Activated naive CD4-positive, alpha-beta T cell treated with Interleukin-2 at 50 U/mL for 16 hours (primary cell): ENCODE measurements around the gene IGSF5.
"Not testable (repeated sequence)": the region's sequence is repeated elsewhere in the genome, so short reads cannot be mapped to it uniquely, and the experiment has no call there.

Experiments
- DNase-seq: peaks from one replicate; pipeline ENCODE4 v3.0.0-alpha.2; 2020

The IGSF5 gene

GRCh38 chr21:39744883-39745282 lies at the start of gene IGSF5:
Gene IGSF5, plus strand, starts transcription at chr21:39745183. Its CDS starts 327 bp downstream, at chr21:39745510.
- DNase-seq = not testable (repeated sequence)

DNA sequence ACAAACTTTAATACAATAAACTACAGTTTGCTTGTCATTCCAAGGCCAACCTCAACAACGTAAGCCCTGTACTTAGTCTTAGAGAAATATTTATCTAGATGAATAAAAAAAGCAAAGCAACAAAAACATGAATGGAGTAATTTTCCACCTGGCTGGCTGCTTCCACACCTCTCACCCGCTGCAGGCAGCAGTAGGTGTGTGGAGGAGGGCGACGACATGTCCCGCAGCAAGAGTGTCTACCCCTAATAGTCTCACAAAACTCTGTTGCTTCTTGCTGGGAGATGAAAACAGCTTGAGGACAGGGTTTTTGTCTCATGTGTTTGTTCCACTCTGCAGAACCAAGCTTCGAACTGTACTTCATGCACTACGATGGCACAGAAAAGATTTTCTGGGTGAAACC lies 48.8 kb upstream of the IGSF5 start:
- no peak for DNase-seq

DNA sequence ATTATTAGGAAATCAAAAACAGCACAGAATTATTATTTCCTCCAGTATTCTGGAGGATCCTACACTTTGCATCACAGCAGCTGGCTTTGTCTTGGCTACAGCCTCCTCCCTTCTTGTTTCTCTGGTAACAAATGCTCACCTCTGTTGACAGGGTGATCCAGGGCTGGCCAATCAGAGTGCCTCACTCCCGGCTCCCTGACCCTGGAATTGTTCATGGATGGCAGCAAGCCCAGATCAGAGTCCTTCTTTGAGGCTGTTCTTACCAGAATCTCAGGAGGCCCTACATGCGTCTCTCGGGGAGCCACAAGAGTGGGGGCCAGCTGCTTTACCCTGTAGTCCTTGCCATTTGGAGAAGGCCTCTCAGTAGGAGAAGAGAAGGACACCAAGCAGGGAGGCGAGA lies 48.4 kb upstream of the IGSF5 start:
- DNase-seq = no peak

DNA sequence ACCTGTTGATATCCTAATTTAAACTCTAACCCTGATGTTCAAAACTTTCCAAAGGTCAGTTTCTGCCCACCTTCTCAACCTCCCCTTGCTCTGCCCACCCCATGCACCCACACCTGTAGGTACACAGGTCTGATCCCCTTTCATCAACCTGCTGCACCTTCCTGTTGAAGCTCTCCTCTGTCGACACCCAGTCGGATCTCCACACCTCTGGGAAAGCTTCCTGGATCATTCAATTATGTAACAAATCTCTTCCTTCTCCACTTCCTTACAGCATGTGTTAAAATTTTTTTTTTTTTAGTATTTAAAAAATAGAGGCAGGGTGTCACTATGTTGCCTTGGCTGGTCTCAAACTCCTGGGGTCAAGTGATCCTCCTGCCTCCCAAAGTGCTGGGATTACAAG lies 44.7 kb upstream of the IGSF5 start:
- no peak for DNase-seq

DNA sequence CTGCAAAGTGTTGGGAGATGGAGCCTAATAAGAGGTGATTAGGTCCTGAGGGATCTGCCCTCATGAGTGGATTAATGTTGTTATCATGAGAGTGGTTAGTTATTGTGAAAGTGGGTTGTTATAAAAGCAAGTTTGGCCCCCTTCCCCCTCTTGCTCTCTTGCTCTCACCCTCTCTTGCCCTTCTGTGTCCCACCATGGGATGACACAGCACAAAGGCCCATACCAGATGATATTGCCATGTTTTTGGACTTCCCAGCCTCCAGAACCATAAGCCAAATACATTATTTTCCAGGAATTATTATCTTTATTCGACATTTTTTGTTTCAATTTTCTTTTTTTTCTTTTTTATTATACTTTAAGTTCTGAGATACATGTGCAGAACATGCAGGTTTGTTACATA lies 41.4 kb upstream of the IGSF5 start:
- DNase-seq = no peak

DNA sequence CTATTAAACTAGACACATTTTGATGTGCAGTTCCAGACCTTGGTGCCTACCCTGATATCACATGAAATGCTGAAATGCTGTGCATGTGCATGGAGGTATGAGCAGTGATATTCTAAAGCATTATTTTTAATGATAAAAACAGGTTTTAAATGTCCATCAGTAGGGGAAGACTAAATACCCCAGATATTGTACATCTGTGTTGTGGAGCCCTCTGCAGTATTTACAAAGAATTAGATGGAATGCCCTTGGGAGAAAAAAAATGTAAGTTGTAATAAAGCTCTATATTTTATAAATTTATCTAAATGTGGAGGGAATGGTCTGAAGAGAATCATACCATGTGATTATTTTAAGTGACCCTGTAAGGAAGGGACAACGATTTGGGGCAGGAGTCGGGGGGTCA lies 39.1 kb upstream of the IGSF5 start:
- no peak for DNase-seq

DNA sequence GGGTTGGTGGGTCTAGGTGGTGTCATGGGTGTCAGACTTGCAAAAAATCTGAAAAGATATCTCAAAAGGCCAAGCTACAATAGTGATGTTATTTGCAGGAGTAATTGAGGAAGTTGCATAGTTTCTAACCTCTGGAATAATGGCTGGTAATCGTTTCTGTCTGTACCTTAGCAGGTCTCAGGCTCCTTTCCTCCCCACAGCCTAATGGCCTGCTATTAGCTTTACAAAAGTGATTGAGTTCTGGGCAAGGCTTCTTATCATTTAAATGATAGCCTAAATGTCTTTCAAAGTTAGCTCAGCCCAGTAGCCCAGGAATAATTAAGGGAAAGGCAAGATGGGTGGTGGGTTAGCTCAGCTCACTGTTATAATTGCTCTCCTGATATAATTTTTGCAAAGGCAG lies 37.7 kb upstream of the IGSF5 start:
- no peak for DNase-seq

DNA sequence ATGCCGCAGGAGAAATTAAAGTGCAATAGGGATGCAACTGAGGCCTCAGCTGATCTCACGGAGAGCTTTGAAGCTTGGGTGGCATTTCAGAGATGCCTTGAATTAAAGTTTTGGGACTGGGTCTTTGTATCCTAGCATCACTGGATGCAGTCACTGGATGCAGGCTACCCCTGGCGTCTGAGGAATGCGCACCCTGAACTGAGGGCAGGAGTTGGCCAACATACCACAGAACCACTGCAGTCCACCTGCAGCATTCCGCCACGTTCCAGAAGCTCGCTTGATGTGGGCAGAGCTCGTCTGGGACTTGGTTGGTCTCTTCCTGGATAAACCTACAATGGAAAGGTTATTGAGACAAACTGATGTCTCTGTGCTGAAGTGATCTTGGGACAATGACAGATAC lies 34.1 kb upstream of the IGSF5 start:
- DNase-seq = no peak

GRCh38 chr21:39712273-39712672 lies 32.7 kb upstream of the IGSF5 start:
- no peak for DNase-seq

GRCh38 chr21:39712976-39713375 lies 32.0 kb upstream of the IGSF5 start:
- no peak for DNase-seq

- DNase-seq = no peak
Measured at GRCh38 chr21:39713905-39714304, 31.1 kb upstream of the IGSF5 start.

DNA sequence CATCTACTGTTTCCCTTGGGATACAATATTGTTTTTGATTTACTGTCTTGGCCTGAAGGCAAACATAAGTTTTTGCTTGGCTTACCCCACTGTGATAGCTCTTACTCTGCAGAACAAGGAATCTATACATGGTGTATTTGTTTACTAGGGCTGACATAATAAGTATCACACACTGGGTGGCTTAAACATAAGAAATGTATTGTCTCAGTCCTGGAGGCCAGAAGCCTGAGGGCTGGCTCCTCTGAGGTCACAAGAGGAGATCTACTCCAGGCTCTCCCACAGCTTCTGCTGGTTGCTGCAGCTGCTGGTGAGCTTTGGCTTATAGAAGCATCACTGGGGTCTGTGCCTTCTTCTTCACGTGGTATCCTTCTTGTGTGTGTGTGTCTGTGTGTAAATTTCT lies 30.7 kb upstream of the IGSF5 start:
- DNase-seq = no peak

DNA sequence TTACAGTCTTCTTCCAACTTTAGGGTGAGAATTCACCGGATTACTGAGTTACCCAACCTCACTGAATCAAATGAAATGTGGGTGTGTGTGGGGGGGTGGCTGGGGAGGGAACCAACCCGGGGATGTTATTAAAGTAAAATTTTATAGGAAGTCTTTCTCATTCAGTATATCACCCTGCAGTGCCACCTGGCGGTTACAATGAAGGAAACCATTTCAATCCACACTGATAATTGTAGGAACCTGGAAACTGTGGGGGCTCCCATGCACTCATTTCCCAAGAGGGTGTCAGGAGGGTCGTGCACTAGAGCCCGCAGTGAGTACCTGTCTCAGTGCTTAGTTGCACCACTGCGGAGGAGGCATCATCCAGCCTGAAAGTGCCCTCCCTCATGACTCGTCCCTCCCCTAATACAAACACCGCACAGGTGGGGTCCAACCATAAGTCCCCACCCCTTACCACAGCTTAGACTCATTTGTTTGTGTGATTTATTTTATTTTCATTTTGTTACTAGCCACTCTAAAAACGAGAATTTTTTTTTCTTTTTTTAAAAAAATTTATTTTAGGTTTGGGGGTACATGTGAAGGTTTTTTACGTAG lies 29.1 kb upstream of the IGSF5 start:
- DNase-seq = peak; percentile 13

DNA sequence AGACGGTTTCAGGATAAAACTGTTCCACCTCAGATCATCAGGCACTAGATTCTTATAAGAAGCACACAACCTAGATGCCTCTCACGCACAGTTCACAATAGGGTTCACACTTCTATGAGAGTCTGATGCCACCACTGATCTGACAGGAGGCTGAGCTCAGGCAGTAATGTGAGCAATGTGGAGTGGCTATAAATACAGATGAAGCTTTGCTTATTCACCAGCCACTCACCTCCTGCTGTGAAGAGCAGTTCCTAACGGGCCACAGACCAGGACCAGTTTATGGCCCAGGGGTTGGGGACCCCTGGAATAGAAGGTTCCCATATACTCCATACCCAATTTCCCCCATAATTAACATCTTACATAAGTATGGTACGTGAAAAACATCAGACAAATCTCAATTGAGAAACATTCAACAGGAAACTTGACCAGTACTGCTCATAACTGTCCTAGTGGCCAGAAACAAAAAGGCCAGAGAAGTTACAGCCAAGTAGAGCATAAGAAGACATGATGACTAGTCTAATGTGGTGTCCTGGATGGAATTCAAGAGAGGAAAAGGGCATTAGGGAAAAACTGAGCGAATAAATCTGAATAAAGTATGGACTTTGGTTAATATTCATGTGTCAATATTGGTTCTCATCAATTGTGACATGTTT lies 24.7 kb upstream of the IGSF5 start:
- no peak for DNase-seq

DNA sequence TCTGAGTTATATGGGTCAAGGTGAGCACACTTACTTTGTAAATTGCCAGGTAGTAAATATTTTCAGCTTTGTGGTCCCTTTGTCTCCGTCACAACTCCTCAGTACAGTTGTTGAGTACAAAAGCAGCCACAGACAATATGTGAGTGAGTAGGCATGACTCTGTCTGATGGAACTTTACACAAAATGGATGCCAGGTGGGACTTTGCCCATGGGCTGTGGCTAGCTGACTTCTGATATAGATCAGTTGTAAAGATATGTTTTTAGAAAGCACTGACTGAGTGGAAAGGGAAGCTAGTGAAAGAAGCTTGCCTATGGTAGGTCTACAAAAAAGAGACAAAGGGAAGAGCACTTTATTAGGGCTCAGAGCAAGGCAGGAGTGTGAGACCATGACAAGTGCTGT lies 23.1 kb upstream of the IGSF5 start:
- no peak for DNase-seq

GRCh38 chr21:39724944-39725343 lies 20.0 kb upstream of the IGSF5 start:
- no peak for DNase-seq

DNA sequence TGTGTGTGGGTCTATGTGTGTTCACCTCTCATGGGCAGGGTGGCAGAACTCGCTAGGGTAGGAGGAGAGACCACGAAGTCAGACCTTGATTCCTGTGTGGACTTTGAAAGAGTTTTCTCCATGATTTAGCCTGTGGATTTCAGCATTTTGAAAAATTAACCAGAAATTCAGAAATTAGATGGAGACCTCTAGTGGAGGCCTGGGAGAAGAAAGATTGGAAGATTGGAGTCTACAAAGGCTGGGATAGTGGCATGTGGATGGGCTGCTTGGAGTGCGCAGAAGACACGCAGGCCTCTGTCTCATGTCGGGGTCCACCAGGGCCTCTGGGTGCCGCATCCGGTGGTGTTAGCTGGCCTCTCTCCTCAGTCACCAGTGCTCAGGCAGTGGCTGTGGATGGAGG lies 18.9 kb upstream of the IGSF5 start:
- no peak for DNase-seq

DNA sequence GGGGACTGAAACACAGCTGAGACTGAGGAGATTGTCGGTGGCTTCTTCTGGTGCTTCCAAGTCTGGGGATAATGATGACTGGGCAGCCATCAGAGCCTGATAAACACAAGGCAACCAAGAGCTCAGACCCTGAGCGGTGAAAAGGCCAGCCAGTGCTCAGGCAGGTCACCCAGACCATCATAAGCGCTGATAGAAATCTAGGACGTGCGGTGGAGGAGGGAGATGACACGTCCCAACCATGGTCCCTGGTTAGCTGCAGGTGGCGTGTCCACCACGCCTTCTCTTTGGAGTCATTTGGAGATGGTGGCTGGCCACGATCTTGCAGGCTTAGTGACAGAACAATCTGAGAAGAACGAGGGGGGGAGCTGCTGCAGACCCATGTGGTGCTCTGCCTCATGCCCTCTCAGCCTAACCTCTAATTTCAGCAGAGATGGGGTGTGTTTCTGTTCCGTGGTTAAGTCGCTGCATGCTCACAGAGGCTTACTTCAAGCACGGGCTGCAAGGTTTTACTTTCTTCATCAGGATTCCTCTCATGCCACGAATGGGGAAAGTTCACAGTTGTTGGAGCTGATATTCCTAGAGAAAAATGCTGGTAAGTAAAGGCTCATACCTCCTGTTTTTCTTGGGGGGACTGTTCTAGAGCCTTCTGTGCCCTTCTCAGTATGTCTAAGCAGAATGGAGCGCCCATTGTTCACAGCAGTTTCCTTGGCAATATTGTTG lies 17.4 kb upstream of the IGSF5 start:
- DNase-seq = no peak

DNA sequence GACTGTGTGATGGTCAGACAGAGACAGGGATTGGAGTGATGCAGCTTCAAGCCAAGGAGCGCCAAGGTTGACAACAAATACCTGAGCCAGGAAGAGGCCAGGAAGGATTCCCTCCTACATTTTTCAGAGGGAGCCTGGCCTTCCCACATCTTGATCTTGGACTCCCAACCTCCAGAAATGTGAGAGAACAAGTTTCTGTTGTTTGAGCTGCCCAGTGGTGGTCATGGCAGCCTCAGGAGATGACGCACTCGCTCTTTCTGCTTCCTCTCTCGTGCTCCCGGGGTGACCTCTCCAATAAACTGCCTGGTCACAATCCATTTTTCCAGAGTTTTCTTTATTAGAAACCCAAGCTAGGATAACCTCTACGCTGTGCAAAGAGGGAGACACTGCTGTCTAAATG lies 16.6 kb upstream of the IGSF5 start:
- no peak for DNase-seq

DNA sequence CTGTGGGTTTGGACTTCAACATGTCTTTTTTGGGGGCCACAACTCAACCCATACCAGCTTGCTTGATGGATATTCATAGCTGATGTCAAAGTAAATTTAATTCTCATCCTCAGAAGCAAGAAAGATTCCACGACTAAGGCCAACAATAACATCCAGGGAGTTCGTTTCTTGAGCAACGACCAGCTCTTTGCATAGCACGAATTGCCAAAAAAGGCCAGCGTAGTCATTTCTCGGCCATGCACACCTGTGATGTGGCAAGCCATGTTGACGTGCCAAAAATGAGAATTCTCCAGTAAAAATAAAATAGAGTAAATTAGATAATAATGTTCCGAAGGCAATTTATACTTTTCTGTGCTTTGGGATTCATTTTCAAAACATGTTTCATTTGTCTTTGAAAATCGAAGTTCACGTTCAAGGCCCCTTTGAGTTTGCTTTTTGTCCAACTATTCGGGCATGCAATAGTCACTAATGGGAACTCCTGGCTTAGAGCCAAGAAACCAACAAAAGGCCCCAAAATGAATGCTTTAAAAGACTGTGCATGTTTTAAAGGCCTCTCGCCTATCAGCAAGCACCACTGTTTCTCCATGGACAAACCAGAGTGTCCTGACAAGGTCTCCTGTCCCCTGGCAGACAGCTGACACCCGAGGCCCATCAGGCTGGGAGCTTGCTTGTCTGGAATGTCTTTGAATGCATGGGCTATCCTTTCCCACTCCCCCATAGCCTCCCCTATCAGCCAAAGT lies 14.4 kb upstream of the IGSF5 start:
- no peak for DNase-seq

DNA sequence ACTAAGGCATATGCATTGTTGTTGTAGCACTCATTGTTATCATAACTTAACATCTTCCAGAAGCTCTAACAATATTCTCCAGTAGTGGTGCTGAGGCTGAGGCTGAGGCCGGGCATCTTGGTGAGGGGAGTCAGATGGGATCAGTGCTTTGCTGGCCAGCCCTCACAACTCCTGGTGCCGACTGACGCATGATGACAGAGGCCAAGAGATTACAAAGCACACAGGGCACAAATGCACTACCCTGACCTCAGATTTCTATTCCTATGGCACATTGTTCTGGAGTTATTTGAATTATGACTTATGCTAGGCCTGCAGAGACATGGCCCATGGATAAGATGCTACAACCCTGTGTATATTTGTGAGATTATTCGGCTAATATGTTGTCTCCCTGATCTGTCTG lies 8.3 kb upstream of the IGSF5 start:
- no peak for DNase-seq

DNA sequence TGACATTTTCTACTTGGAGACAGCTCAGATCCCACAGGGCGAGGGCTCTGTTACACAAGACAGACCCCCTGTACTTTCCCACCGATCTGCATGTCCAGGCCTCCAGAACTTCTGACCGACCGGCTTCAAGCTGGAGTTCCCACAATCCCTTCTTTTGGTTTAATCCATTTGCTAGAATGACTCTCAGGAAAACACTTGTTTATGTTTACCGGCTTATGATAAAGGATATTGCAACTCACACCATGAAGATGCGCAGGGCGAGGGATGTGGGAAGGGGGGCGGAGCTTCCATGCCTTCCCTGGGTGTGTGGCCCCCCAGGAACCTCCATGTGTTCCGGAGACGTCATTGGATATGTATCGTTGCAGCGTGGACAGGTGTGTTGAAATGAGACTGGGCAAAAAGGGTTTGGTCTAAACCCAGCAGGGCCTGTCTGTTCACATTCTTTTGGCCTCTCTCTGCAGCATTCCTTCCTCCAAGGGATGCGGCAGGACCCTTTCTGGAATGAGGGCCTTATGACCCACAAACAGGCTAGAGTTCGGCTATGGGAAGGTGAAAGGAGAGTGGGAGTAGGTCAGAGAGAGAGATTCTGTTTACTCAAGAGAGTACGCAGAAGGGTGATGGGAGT lies 7.5 kb upstream of the IGSF5 start:
- no peak for DNase-seq

DNA sequence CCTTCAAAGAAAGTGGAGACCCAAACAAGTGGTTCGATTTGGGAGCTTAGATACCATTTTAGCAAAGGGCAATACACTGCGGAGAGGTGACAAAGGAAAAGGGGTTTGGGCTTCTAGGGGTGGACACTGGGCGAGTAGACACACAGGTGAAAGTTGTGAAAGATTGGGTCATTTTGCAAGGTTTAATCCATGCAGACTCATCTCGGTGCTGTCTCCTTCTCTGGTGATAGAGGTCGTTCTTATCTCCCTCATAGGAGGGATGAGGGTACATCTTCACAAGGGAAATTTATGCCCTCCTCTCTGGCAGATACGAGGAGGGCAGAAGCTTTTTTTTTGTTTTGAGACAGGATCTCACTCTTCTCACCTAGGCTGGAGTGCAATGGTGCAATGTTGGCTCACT lies 6.4 kb upstream of the IGSF5 start:
- no peak for DNase-seq
